ENCODE measurements around the gene ITPR3.

GRCh38 chr6:33616913-33617312 lies 4.2 kb upstream of the ITPR3 start:
- no peak for TF ChIP-seq ZNF384 (IDR thresholded peaks at IDR 0.05)
- TF ChIP-seq SUZ12 (IDR thresholded peaks at IDR 0.05) = no peak
- no peak for TF ChIP-seq HDGF (IDR thresholded peaks at IDR 0.05; ENCODE audit: borderline replicate concordance)
- no peak for TF ChIP-seq FOXA1 (IDR thresholded peaks at IDR 0.05)
- no peak for TF ChIP-seq ARNT (IDR thresholded peaks at IDR 0.05)
- no peak for TF ChIP-seq FOXK2 (IDR thresholded peaks at IDR 0.05)
- TF ChIP-seq ELF4 (IDR thresholded peaks at IDR 0.05) = no peak
- no peak for TF ChIP-seq SP1 (IDR thresholded peaks at IDR 0.05)
- TF ChIP-seq BHLHE40 (IDR thresholded peaks at IDR 0.05; ENCODE audit: borderline replicate concordance) = no peak
- TF ChIP-seq PKNOX1 (IDR thresholded peaks at IDR 0.05) = no peak
- no peak for TF ChIP-seq FOXM1 (IDR thresholded peaks at IDR 0.05; ENCODE audit: borderline replicate concordance)
- TF ChIP-seq CTBP1 (IDR thresholded peaks at IDR 0.05; ENCODE audit: borderline replicate concordance) = no peak
- TF ChIP-seq L3MBTL2 (conservative IDR thresholded peaks at IDR 0.05) = no peak
- no peak for TF ChIP-seq TARDBP (IDR thresholded peaks at IDR 0.05)

All from HEK293T (cell line).